ENCODE results near the gene ZNF511.

- TF ChIP-seq POLR2A (IDR thresholded peaks at IDR 0.05; ENCODE audit: low read depth, low read length) (no peak), CTCF (conservative IDR thresholded peaks at IDR 0.05; ENCODE audit: low read depth, low read length) (no peak), MAZ (IDR thresholded peaks at IDR 0.05; ENCODE audit: borderline replicate concordance, low read depth, low read length) (no peak), NFE2L2 (IDR thresholded peaks at IDR 0.05; ENCODE audit: low read depth, low read length) (no peak)
- TF ChIP-seq, protein P1, sequence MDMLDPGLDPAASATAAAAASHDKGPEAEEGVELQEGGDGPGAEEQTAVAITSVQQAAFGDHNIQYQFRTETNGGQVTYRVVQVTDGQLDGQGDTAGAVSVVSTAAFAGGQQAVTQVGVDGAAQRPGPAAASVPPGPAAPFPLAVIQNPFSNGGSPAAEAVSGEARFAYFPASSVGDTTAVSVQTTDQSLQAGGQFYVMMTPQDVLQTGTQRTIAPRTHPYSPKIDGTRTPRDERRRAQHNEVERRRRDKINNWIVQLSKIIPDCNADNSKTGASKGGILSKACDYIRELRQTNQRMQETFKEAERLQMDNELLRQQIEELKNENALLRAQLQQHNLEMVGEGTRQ (IDR thresholded peaks at IDR 0.05; ENCODE audit: low read depth, low read length): no peak
Observed at GRCh38 chr10:133297504-133297903, 11.2 kb upstream of the ZNF511 start.
